ENCODE measurements around the gene SLC2A9. TPM values are rescaled to one million over a fixed set of nuclear protein-coding genes. Genes with fewer than 3 reads are reported as not detected.

SLC2A9 gene
- total RNA-seq, 1 donor from 2014 or later = 6.2 TPM

- no peak for TF ChIP-seq CTCF (IDR thresholded peaks at IDR 0.05)
- H3K27ac ChIP-seq = no peak overlapping the region
- intact Hi-C loops (cut with DNase I) = no loop called here
Measured at GRCh38 chr4:9845791-9846493, 175.4 kb downstream of the SLC2A9 start.

GRCh38 chr4:9841072-9841471, 180.2 kb downstream of the SLC2A9 start:
- H3K27me3 ChIP-seq = no peaks in the 10 kb centered on the region
- no peak for DNase-seq (ENCODE audit: low spot score in 2 of 2)
- intact Hi-C loops (cut with DNase I) = no loop called here
- no peaks in the 10 kb centered on the region for H3K36me3 ChIP-seq
- no peak overlapping the region for H3K27ac ChIP-seq
- H3K9me3 ChIP-seq = peaks cover 0 to 3% of the 10 kb centered on the region in 2 donors
- no peaks in the 10 kb centered on the region for H3K4me1 ChIP-seq
- H3K4me3 ChIP-seq = no peak overlapping the region
- TF ChIP-seq CTCF (IDR thresholded peaks at IDR 0.05) = no peak

More at GRCh38 chr4:9845791-9846493, 175.4 kb downstream of the SLC2A9 start:
- no peaks in the 10 kb centered on the region for H3K36me3 ChIP-seq
- no peak for DNase-seq (ENCODE audit: low spot score in 2 of 2)
- H3K9me3 ChIP-seq = peaks cover 0 to 3% of the 10 kb centered on the region in 2 donors
- H3K4me3 ChIP-seq = no peak overlapping the region
- H3K27me3 ChIP-seq = no peaks in the 10 kb centered on the region
- no peaks in the 10 kb centered on the region for H3K4me1 ChIP-seq

- no peak for DNase-seq (ENCODE audit: low spot score in 2 of 2)
- Histone ChIP-seq H3K4me1 (no peaks in the 10 kb centered on the region), H3K4me3 (no peak overlapping the region), H3K27me3 (no peaks in the 10 kb centered on the region), H3K9me3 (no peaks in the 10 kb centered on the region), H3K27ac (no peak overlapping the region), H3K36me3 (no peaks in the 10 kb centered on the region)
- TF ChIP-seq CTCF (IDR thresholded peaks at IDR 0.05) = no peak
- intact Hi-C loops (cut with DNase I) = no loop called here
Measured at GRCh38 chr4:9835430-9835829, 185.9 kb downstream of the SLC2A9 start.

DNA sequence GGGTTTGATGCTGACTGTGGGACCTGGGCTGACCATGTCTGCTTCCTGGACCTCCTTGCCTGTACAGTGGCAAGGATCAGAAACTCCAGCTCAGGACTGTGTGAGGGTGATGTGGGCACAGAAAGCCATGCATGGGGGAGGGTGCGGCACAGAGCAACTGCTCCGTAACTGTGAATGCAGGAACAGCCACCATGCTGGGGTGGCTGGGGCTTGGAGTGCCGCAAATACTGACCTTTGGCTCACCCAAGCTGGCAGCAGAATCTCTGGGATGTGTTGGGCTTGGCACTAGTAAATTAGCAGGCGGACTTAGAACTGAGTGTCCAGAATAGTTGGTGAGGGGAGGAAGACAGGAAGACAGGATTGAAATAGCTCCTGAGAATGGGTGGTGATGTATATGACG, 187.9 kb downstream of the SLC2A9 start:
- Histone ChIP-seq H3K4me3 (no peak overlapping the region), H3K4me1 (no peaks in the 10 kb centered on the region), H3K9me3 (no peaks in the 10 kb centered on the region), H3K27me3 (no peaks in the 10 kb centered on the region), H3K36me3 (no peaks in the 10 kb centered on the region), H3K27ac (no peak overlapping the region)
- intact Hi-C loops (cut with DNase I) = no loop called here
- DNase-seq (ENCODE audit: low spot score in 2 of 2) = no peak
- no peak for TF ChIP-seq CTCF (IDR thresholded peaks at IDR 0.05)

DNA sequence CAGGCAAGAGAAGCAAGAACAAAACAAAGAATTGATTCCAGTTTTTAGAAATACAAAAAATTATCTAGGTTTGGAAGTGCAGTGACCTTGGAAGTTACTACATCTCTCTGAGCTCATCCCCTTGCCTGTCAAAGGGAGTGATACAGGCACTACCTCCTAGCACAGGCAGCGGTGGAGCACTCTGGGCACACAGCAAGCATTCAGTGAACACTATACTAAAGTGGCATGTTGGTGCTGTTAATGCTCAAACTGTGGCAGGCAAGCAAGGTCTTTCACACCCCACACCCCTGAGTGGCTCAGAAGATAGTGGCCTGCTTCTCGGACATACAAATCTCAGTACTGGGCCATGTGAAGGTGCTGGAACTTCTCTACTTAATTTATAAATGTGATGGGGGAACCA, 188.7 kb downstream of the SLC2A9 start:
- Histone ChIP-seq H3K36me3 (no peaks in the 10 kb centered on the region), H3K9me3 (no peaks in the 10 kb centered on the region), H3K4me1 (no peaks in the 10 kb centered on the region), H3K27ac (no peak overlapping the region), H3K4me3 (no peak overlapping the region), H3K27me3 (no peaks in the 10 kb centered on the region)
- no peak for TF ChIP-seq CTCF (IDR thresholded peaks at IDR 0.05)
- DNase-seq (ENCODE audit: low spot score in 2 of 2) = no peak
- intact Hi-C loops (cut with DNase I) = no loop called here

DNA sequence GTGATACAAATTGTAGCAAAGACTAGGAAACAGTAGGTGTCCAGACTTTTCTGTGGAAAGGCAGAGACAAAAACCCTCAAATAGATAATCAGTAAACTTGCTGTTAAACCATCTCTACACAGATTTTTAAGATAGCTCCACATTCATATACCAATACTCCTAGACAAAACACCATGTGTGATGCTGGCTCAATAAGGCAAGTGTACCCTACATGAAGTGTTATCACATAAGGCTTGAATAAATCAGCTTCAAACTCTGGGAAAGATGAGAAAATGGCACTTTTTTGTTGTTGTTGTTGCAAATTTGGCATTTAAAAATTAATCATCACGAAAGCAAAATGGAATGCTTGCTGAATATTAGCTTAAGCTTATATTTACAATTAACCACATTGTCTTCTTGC, 194.7 kb downstream of the SLC2A9 start:
- H3K27ac ChIP-seq = no peak overlapping the region
- intact Hi-C loops (cut with DNase I) = no loop called here
- H3K4me3 ChIP-seq = no peak overlapping the region
- no peaks in the 10 kb centered on the region for H3K27me3 ChIP-seq
- H3K9me3 ChIP-seq = no peaks in the 10 kb centered on the region
- H3K36me3 ChIP-seq = no peaks in the 10 kb centered on the region
- no peaks in the 10 kb centered on the region for H3K4me1 ChIP-seq
- no peak for TF ChIP-seq CTCF (IDR thresholded peaks at IDR 0.05)
- no peak for DNase-seq (ENCODE audit: low spot score in 2 of 2)
